OCI-LY1 (cell line): ENCODE measurements around the gene NPAS3.

Source experiments
- H2AFZ ChIP-seq: fragments of 200-600 bp; sonication (generic), shearing (Covaris generic); 2 replicates; pipeline ENCODE4 v1.6.0; 2014; ENCODE audit warnings: antibody characterized with exemption, mild to moderate bottlenecking, low read length
- H3F3A ChIP-seq: fragments of 200-600 bp; sonication (generic), shearing (Covaris generic); 2 replicates; pipeline ENCODE4 v1.6.0; 2014; ENCODE audit warnings: mild to moderate bottlenecking, antibody characterized with exemption, low read length, moderate library complexity; ENCODE audit not compliant: insufficient read depth
- H3K27ac ChIP-seq: fragments of 200-600 bp; sonication (generic); 2 replicates; pipeline ENCODE4 v1.5.1; 2014; ENCODE audit warnings: low read length, mixed run types, mild to moderate bottlenecking, low read depth; ENCODE audit not compliant: poor library complexity, severe bottlenecking
- H3K27me3 ChIP-seq: fragments of 200-600 bp; sonication (generic); 2 replicates; pipeline ENCODE4 v1.6.0; 2014; ENCODE audit warnings: antibody characterized with exemption, mild to moderate bottlenecking, low read length, moderate library complexity; ENCODE audit not compliant: insufficient read depth
- H3K36me3 ChIP-seq: fragments of 200-600 bp; sonication (generic); 2 replicates; pipeline ENCODE4 v1.6.1; 2014; ENCODE audit warnings: mild to moderate bottlenecking, antibody characterized with exemption, low read length, moderate library complexity, mixed read lengths; ENCODE audit not compliant: insufficient read depth
- H3K4me1 ChIP-seq: fragments of 200-600 bp; sonication (generic); 2 replicates; pipeline ENCODE4 v1.5.1; 2014; ENCODE audit warnings: mild to moderate bottlenecking, low read length, moderate library complexity; ENCODE audit not compliant: insufficient read depth, severe bottlenecking
- H3K4me2 ChIP-seq: fragments of 200-600 bp; sonication (generic), shearing (Covaris generic); 2 replicates; pipeline ENCODE4 v1.6.1; 2014; ENCODE audit warnings: low read length
- H3K4me3 ChIP-seq: fragments of 200-600 bp; sonication (generic); 2 replicates; pipeline ENCODE4 v1.5.1; 2014; ENCODE audit warnings: low read length, low read depth, mild to moderate bottlenecking, mixed read lengths; ENCODE audit not compliant: poor library complexity, severe bottlenecking
- H3K79me2 ChIP-seq: fragments of 200-600 bp; shearing (Covaris generic); 2 replicates; pipeline ENCODE4 v1.6.1; 2016; ENCODE audit warnings: mixed run types, low read length, mixed read lengths; ENCODE audit not compliant: insufficient read depth
- H3K9ac ChIP-seq: fragments of 200-600 bp; sonication (generic), shearing (Covaris generic); 2 replicates; pipeline ENCODE4 v1.6.1; 2014; ENCODE audit warnings: mild to moderate bottlenecking, low read length, mixed read lengths
- H3K9me2 ChIP-seq: fragments of 200-600 bp; sonication (generic), shearing (Covaris generic); 2 replicates; pipeline ENCODE4 v1.6.1; 2014; ENCODE audit warnings: low read depth, mild to moderate bottlenecking, low read length, mixed read lengths
- H3K9me3 ChIP-seq: fragments of 200-600 bp; shearing (Covaris generic); 2 replicates; pipeline ENCODE4 v1.6.1; 2014; ENCODE audit warnings: low read length, mixed read lengths
- H4K20me1 ChIP-seq: fragments of 200-600 bp; sonication (generic), shearing (Covaris generic); 2 replicates; pipeline ENCODE4 v1.6.0; 2016; ENCODE audit warnings: mild to moderate bottlenecking, low read length; ENCODE audit not compliant: insufficient read depth
- CTCF ChIP-seq: fragments of 200-600 bp; sonication (generic), shearing (Covaris generic); IDR thresholded peaks from 2 replicates; pipeline ENCODE4 v1.5.1; 2017; ENCODE audit warnings: mild to moderate bottlenecking, antibody characterized with exemption, low read length, moderate library complexity, mixed read lengths
- EZH2 ChIP-seq: fragments of 200-600 bp; sonication (generic), shearing (Covaris generic); IDR thresholded peaks from 2 replicates; pipeline ENCODE4 v1.8.0; 2017; ENCODE audit warnings: borderline replicate concordance, mixed run types, mild to moderate bottlenecking, antibody characterized with exemption, low read length, moderate library complexity, mixed read lengths

Gene NPAS3

DNA sequence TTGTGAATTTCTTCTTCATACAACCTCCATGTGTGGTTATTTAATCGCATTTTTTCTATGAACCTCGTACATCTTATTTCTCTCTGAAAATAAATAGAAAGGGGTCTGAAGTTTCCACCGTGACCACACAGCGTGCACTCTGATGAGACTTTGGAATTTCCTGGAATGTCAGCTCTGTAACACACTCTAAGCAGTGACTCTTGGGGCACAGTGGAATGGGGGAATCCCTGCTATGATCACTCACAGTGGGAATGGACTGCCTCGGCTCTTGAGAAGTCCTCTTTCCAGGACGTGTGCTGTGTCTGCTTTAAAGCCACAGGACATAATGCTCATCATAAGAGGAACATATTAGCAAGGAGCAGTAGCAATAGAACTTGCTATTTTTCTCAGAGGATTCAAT, 596.0 kb downstream of the NPAS3 start:
- Histone ChIP-seq H3K9me2 (no peaks in the 10 kb centered on the region), H2AFZ (no peak overlapping the region), H4K20me1 (no peaks in the 10 kb centered on the region), H3K79me2 (no peaks in the 10 kb centered on the region), H3K4me3 (no peak overlapping the region), H3K9ac (no peak overlapping the region), H3F3A (no peaks in the 10 kb centered on the region), H3K4me1 (no peaks in the 10 kb centered on the region), H3K27me3 (no peaks in the 10 kb centered on the region), H3K36me3 (no peaks in the 10 kb centered on the region), H3K4me2 (no peak overlapping the region), H3K27ac (no peak overlapping the region), H3K9me3 (no peaks in the 10 kb centered on the region)
- TF ChIP-seq CTCF (no peak), EZH2 (no peak)

GRCh38 chr14:33539918-33540357, 601.3 kb downstream of the NPAS3 start:
- Histone ChIP-seq H3K4me2 (no peak overlapping the region), H3K27me3 (no peaks in the 10 kb centered on the region), H3F3A (no peaks in the 10 kb centered on the region), H3K9me2 (no peaks in the 10 kb centered on the region), H3K9me3 (no peaks in the 10 kb centered on the region), H2AFZ (no peak overlapping the region), H3K4me3 (no peak overlapping the region), H3K36me3 (no peaks in the 10 kb centered on the region), H4K20me1 (no peaks in the 10 kb centered on the region), H3K79me2 (no peaks in the 10 kb centered on the region), H3K27ac (no peak overlapping the region), H3K9ac (no peak overlapping the region), H3K4me1 (no peaks in the 10 kb centered on the region)
- no peak for TF ChIP-seq CTCF
- no peak for TF ChIP-seq EZH2

- Histone ChIP-seq H3K27ac (no peak overlapping the region), H3K9me2 (no peaks in the 10 kb centered on the region), H3K79me2 (no peaks in the 10 kb centered on the region), H3K4me3 (no peak overlapping the region), H2AFZ (no peak overlapping the region), H3K9me3 (no peaks in the 10 kb centered on the region), H3K4me1 (no peaks in the 10 kb centered on the region), H3K4me2 (no peak overlapping the region), H3F3A (no peaks in the 10 kb centered on the region), H3K36me3 (no peaks in the 10 kb centered on the region), H3K27me3 (no peaks in the 10 kb centered on the region), H3K9ac (no peak overlapping the region), H4K20me1 (no peaks in the 10 kb centered on the region)
- TF ChIP-seq CTCF, result no peak
- no peak for TF ChIP-seq EZH2
Observed at GRCh38 chr14:33541171-33541570, 602.5 kb downstream of the NPAS3 start.
